GM12878 (cell line): ENCODE results near the gene DIS3L2.

Source experiments
- CTCF ChIP-seq, 3 experiments: IDR thresholded peaks in 2 of 3; conservative IDR thresholded peaks in 1 of 3; 2 replicates each; pipeline ENCODE4 v1.5.1; 2011; ENCODE audit warnings: low read depth in 3 of 3, low read length in 3 of 3, mild to moderate bottlenecking in 3 of 3, control low read depth in 2 of 3, moderate library complexity in 2 of 3, inconsistent platforms in 1 of 3, mixed read lengths in 1 of 3; ENCODE audit not compliant: control insufficient read depth in 2 of 3, insufficient read depth in 1 of 3; ENCODE audit errors: extremely low read depth in 1 of 3
- MYC ChIP-seq: IDR thresholded peaks from 2 replicates; pipeline ENCODE4 v1.6.1; 2011; ENCODE audit warnings: mild to moderate bottlenecking, low read length, moderate library complexity, inconsistent platforms; ENCODE audit not compliant: insufficient read depth, insufficient replicate concordance, insufficient read length, severe bottlenecking
- POLR2A ChIP-seq: IDR thresholded peaks from 2 replicates; pipeline ENCODE4 v1.6.1; 2011; ENCODE audit warnings: low read depth, mild to moderate bottlenecking, low read length
- TCF12 ChIP-seq: IDR thresholded peaks from 2 replicates; pipeline ENCODE4 v1.6.1; 2011; ENCODE audit warnings: low read depth, mild to moderate bottlenecking, low read length
- TCF7 ChIP-seq: IDR thresholded peaks from 2 replicates; pipeline ENCODE4 v1.6.1; 2014; ENCODE audit warnings: antibody characterized with exemption, borderline replicate concordance
- TF ChIP-seq, protein P1 (sequence below): fragments of 450-650 bp; IDR thresholded peaks from 2 replicates; pipeline ENCODE4 v1.6.1; 2017; ENCODE audit warnings: antibody characterized with exemption, mild to moderate bottlenecking, moderate library complexity
- TF ChIP-seq, protein P2 (sequence below): IDR thresholded peaks from 2 replicates; pipeline ENCODE4 v1.6.1; 2012; ENCODE audit warnings: low read depth, low read length, improper control_type of control experiment

- TF ChIP-seq CTCF (IDR thresholded peaks at IDR 0.05 in 2 of 3, conservative IDR thresholded peaks at IDR 0.05 in 1 of 3; ENCODE audit: control insufficient read depth in 2 of 3, extremely low read depth in 1 of 3, insufficient read depth in 1 of 3, low read depth in 3 of 3, low read length in 3 of 3) (no peak), TCF7 (no peak), MYC (no peak), POLR2A (no peak), TCF12 (no peak)
- TF ChIP-seq, protein P1, sequence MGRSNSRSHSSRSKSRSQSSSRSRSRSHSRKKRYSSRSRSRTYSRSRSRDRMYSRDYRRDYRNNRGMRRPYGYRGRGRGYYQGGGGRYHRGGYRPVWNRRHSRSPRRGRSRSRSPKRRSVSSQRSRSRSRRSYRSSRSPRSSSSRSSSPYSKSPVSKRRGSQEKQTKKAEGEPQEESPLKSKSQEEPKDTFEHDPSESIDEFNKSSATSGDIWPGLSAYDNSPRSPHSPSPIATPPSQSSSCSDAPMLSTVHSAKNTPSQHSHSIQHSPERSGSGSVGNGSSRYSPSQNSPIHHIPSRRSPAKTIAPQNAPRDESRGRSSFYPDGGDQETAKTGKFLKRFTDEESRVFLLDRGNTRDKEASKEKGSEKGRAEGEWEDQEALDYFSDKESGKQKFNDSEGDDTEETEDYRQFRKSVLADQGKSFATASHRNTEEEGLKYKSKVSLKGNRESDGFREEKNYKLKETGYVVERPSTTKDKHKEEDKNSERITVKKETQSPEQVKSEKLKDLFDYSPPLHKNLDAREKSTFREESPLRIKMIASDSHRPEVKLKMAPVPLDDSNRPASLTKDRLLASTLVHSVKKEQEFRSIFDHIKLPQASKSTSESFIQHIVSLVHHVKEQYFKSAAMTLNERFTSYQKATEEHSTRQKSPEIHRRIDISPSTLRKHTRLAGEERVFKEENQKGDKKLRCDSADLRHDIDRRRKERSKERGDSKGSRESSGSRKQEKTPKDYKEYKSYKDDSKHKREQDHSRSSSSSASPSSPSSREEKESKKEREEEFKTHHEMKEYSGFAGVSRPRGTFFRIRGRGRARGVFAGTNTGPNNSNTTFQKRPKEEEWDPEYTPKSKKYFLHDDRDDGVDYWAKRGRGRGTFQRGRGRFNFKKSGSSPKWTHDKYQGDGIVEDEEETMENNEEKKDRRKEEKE, result no peak
- TF ChIP-seq, protein P2, sequence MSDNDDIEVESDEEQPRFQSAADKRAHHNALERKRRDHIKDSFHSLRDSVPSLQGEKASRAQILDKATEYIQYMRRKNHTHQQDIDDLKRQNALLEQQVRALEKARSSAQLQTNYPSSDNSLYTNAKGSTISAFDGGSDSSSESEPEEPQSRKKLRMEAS, result no peak
Observed at GRCh38 chr2:232000439-232000838, 38.9 kb downstream of the DIS3L2 start.
